ENCODE data around the gene MYH6.
"Not testable (repeated sequence)": the region's sequence is repeated elsewhere in the genome, so short reads cannot be mapped to it uniquely, and the experiment has no call there.

Gene MYH6

GRCh38 chr14:23401291-23401690, 6.8 kb downstream of the MYH6 start:
- H3K79me1 ChIP-seq (replicated peaks; ENCODE audit: low read length, poor library complexity, severe bottlenecking) = no peaks in the 10 kb centered on the region
- H3K9ac ChIP-seq (ENCODE audit: low read length) = no peak overlapping the region
- no peak overlapping the region for H2AK5ac ChIP-seq (ENCODE audit: low read length, severe bottlenecking)
- H2AFZ ChIP-seq (ENCODE audit: low read depth, low read length) = no peak overlapping the region
- H3K27ac ChIP-seq (ENCODE audit: low read length, poor library complexity, severe bottlenecking) = no peak overlapping the region
- H2BK5ac ChIP-seq (ENCODE audit: low read depth, low read length, poor library complexity, severe bottlenecking) = no peak overlapping the region
- no peak overlapping the region for H3K18ac ChIP-seq (ENCODE audit: low read depth in 1 of 2, low read length in 2 of 2)
- no peak overlapping the region for H3K4me3 ChIP-seq (ENCODE audit: insufficient read depth in 1 of 2, low read depth in 1 of 2, low read length in 2 of 2)
- no peak for DNase-seq
- H2BK120ac ChIP-seq (ENCODE audit: low read depth, low read length) = no peak overlapping the region
- H2BK15ac ChIP-seq (ENCODE audit: low read depth, poor library complexity, severe bottlenecking) = no peak overlapping the region
- no peak overlapping the region for H3K23ac ChIP-seq (ENCODE audit: low read length in 2 of 2)
- H3K4me2 ChIP-seq (ENCODE audit: low read length, poor library complexity, severe bottlenecking) = no peak overlapping the region
- H4K8ac ChIP-seq (ENCODE audit: low read length) = no peak overlapping the region
- no peak overlapping the region for H3K4ac ChIP-seq (ENCODE audit: low read depth in 1 of 2, low read length in 2 of 2)
- H3K14ac ChIP-seq (ENCODE audit: low read length in 2 of 2) = no peak overlapping the region
- no peaks in the 10 kb centered on the region for H3K4me1 ChIP-seq (ENCODE audit: control insufficient read depth, insufficient read depth, low read depth, low read length)
- WGBS = 85% methylated on average over 4 of the region's 4 CpGs
- H3K9me3 ChIP-seq (ENCODE audit: control insufficient read depth, low read length) = no peaks in the 10 kb centered on the region
- H2BK12ac ChIP-seq (ENCODE audit: low read length in 2 of 2) = no peak overlapping the region
- no peak overlapping the region for H4K91ac ChIP-seq (ENCODE audit: low read length)
- H3K36me3 ChIP-seq (ENCODE audit: control insufficient read depth in 1 of 2, insufficient read depth in 2 of 2, low read depth in 1 of 2, low read length in 2 of 2) = no peaks in the 10 kb centered on the region
- H3K27me3 ChIP-seq (ENCODE audit: control insufficient read depth in 1 of 2, insufficient read depth in 1 of 2, low read length in 2 of 2) = peaks cover 33 to 61% of the 10 kb centered on the region in 2 experiments

- not testable (repeated sequence) for H2BK15ac ChIP-seq (ENCODE audit: low read depth, poor library complexity, severe bottlenecking); H3K4ac ChIP-seq (ENCODE audit: low read depth in 1 of 2, low read length in 2 of 2); H2AK5ac ChIP-seq (ENCODE audit: low read length, severe bottlenecking); H2BK12ac ChIP-seq (ENCODE audit: low read length in 2 of 2); H3K14ac ChIP-seq (ENCODE audit: low read length in 2 of 2); H3K18ac ChIP-seq (ENCODE audit: low read depth in 1 of 2, low read length in 2 of 2); H2BK5ac ChIP-seq (ENCODE audit: low read depth, low read length, poor library complexity, severe bottlenecking); H3K79me1 ChIP-seq (replicated peaks; ENCODE audit: low read length, poor library complexity, severe bottlenecking); H3K4me3 ChIP-seq (ENCODE audit: insufficient read depth in 1 of 2, low read depth in 1 of 2, low read length in 2 of 2); H4K91ac ChIP-seq (ENCODE audit: low read length); H2AFZ ChIP-seq (ENCODE audit: low read depth, low read length); H3K4me1 ChIP-seq (ENCODE audit: control insufficient read depth, insufficient read depth, low read depth, low read length); H3K4me2 ChIP-seq (ENCODE audit: low read length, poor library complexity, severe bottlenecking); H3K27ac ChIP-seq (ENCODE audit: low read length, poor library complexity, severe bottlenecking); H2BK120ac ChIP-seq (ENCODE audit: low read depth, low read length); H3K9me3 ChIP-seq (ENCODE audit: control insufficient read depth, low read length); H3K36me3 ChIP-seq (ENCODE audit: control insufficient read depth in 1 of 2, insufficient read depth in 2 of 2, low read depth in 1 of 2, low read length in 2 of 2); H4K8ac ChIP-seq (ENCODE audit: low read length); H3K23ac ChIP-seq (ENCODE audit: low read length in 2 of 2); DNase-seq; H3K9ac ChIP-seq (ENCODE audit: low read length)
- H3K27me3 ChIP-seq (ENCODE audit: control insufficient read depth in 1 of 2, insufficient read depth in 1 of 2, low read length in 2 of 2) = peaks cover 30 to 56% of the 10 kb centered on the region in 2 experiments
- WGBS = 83% methylated on average over 16 of the region's 16 CpGs
These were observed 7.5 kb downstream of the MYH6 start for GRCh38 chr14:23400496-23401149.

GRCh38 chr14:23399591-23399990, 8.5 kb downstream of the MYH6 start:
- Histone ChIP-seq H3K4me3 (ENCODE audit: insufficient read depth in 1 of 2, low read depth in 1 of 2, low read length in 2 of 2) (no peak overlapping the region), H2BK12ac (ENCODE audit: low read length in 2 of 2) (no peak overlapping the region), H2BK15ac (ENCODE audit: low read depth, poor library complexity, severe bottlenecking) (no peak overlapping the region), H3K36me3 (ENCODE audit: control insufficient read depth in 1 of 2, insufficient read depth in 2 of 2, low read depth in 1 of 2, low read length in 2 of 2) (no peaks in the 10 kb centered on the region), H3K27ac (ENCODE audit: low read length, poor library complexity, severe bottlenecking) (no peak overlapping the region), H2BK120ac (ENCODE audit: low read depth, low read length) (no peak overlapping the region), H2AK5ac (ENCODE audit: low read length, severe bottlenecking) (no peak overlapping the region), H3K9ac (ENCODE audit: low read length) (no peak overlapping the region), H3K4ac (ENCODE audit: low read depth in 1 of 2, low read length in 2 of 2) (no peak overlapping the region), H2BK5ac (ENCODE audit: low read depth, low read length, poor library complexity, severe bottlenecking) (no peak overlapping the region), H3K4me2 (ENCODE audit: low read length, poor library complexity, severe bottlenecking) (no peak overlapping the region), H4K91ac (ENCODE audit: low read length) (no peak overlapping the region), H3K23ac (ENCODE audit: low read length in 2 of 2) (no peak overlapping the region), H3K9me3 (ENCODE audit: control insufficient read depth, low read length) (no peaks in the 10 kb centered on the region), H3K27me3 (ENCODE audit: control insufficient read depth in 1 of 2, insufficient read depth in 1 of 2, low read length in 2 of 2) (peaks cover 27 to 50% of the 10 kb centered on the region in 2 experiments), H2AFZ (ENCODE audit: low read depth, low read length) (no peak overlapping the region), H3K4me1 (ENCODE audit: control insufficient read depth, insufficient read depth, low read depth, low read length) (no peaks in the 10 kb centered on the region), H3K18ac (ENCODE audit: low read depth in 1 of 2, low read length in 2 of 2) (no peak overlapping the region), H3K79me1 (replicated peaks; ENCODE audit: low read length, poor library complexity, severe bottlenecking) (no peaks in the 10 kb centered on the region), H4K8ac (ENCODE audit: low read length) (no peak overlapping the region), H3K14ac (ENCODE audit: low read length in 2 of 2) (no peak overlapping the region)
- WGBS = 64% methylated on average over 4 of the region's 6 CpGs
- no peak for DNase-seq

GRCh38 chr14:23399136-23399535, 8.9 kb downstream of the MYH6 start:
- no peak overlapping the region for H2BK15ac ChIP-seq (ENCODE audit: low read depth, poor library complexity, severe bottlenecking)
- H3K9me3 ChIP-seq (ENCODE audit: control insufficient read depth, low read length) = no peaks in the 10 kb centered on the region
- H3K27me3 ChIP-seq (ENCODE audit: control insufficient read depth in 1 of 2, insufficient read depth in 1 of 2, low read length in 2 of 2) = peaks cover 22 to 46% of the 10 kb centered on the region in 2 experiments
- no peak overlapping the region for H3K27ac ChIP-seq (ENCODE audit: low read length, poor library complexity, severe bottlenecking)
- no peak overlapping the region for H3K18ac ChIP-seq (ENCODE audit: low read depth in 1 of 2, low read length in 2 of 2)
- no peak overlapping the region for H2BK120ac ChIP-seq (ENCODE audit: low read depth, low read length)
- no peak overlapping the region for H4K8ac ChIP-seq (ENCODE audit: low read length)
- H3K4ac ChIP-seq (ENCODE audit: low read depth in 1 of 2, low read length in 2 of 2) = no peak overlapping the region
- H2AK5ac ChIP-seq (ENCODE audit: low read length, severe bottlenecking) = no peak overlapping the region
- no peak overlapping the region for H2AFZ ChIP-seq (ENCODE audit: low read depth, low read length)
- H3K9ac ChIP-seq (ENCODE audit: low read length) = no peak overlapping the region
- no peak overlapping the region for H3K4me2 ChIP-seq (ENCODE audit: low read length, poor library complexity, severe bottlenecking)
- no peak overlapping the region for H3K4me3 ChIP-seq (ENCODE audit: insufficient read depth in 1 of 2, low read depth in 1 of 2, low read length in 2 of 2)
- no peak overlapping the region for H3K14ac ChIP-seq (ENCODE audit: low read length in 2 of 2)
- no peak overlapping the region for H2BK12ac ChIP-seq (ENCODE audit: low read length in 2 of 2)
- H3K36me3 ChIP-seq (ENCODE audit: control insufficient read depth in 1 of 2, insufficient read depth in 2 of 2, low read depth in 1 of 2, low read length in 2 of 2) = no peaks in the 10 kb centered on the region
- no peak for DNase-seq
- H2BK5ac ChIP-seq (ENCODE audit: low read depth, low read length, poor library complexity, severe bottlenecking) = no peak overlapping the region
- H3K23ac ChIP-seq (ENCODE audit: low read length in 2 of 2) = no peak overlapping the region
- WGBS = 93% methylated on average over 2 of the region's 3 CpGs
- H3K4me1 ChIP-seq (ENCODE audit: control insufficient read depth, insufficient read depth, low read depth, low read length) = no peaks in the 10 kb centered on the region
- no peaks in the 10 kb centered on the region for H3K79me1 ChIP-seq (replicated peaks; ENCODE audit: low read length, poor library complexity, severe bottlenecking)
- no peak overlapping the region for H4K91ac ChIP-seq (ENCODE audit: low read length)
